GM19239 (cell line): ENCODE results near the gene NTRK2.

Source experiments
- DNase-seq: peaks from one replicate; pipeline ENCODE4 v3.0.0; 2011; ENCODE audit warnings: low spot score; ENCODE audit not compliant: insufficient read length
- FAIRE-seq: peaks from 2 replicates; lab custom pipeline; 2011; peaks lifted over from hg19 to GRCh38; lab: Jason Lieb, UNC

Gene NTRK2

DNA sequence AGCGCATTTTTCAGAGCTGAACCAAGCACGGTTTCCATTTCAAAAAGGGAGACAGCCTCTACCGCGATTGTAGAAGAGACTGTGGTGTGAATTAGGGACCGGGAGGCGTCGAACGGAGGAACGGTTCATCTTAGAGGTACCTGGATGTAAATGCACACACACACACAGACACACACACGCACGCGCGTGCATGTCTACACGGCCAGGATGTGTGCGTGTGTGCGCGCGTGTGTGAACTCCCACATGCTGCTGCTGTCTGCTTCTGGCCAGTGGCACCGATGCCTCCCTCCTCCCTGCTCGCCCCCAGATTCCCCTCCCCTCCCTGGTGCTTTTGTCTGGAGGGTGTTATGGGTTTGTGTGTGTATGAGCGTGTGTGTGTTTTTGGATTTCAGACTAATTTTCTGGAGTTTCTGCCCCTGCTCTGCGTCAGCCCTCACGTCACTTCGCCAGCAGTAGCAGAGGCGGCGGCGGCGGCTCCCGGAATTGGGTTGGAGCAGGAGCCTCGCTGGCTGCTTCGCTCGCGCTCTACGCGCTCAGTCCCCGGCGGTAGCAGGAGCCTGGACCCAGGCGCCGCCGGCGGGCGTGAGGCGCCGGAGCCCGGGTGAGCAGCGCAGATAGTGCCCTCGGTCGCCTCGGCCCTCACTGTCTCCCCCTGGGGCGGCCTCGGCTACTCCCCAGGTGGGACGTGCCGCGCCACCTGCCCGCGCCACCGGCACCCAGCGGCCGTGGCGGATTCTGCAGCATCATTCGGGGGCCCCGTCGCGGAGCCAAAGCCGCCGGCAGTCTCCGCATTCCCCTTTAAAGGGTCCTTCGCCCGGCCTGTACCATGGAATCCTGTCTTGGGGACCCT is at the start of gene NTRK2:
TSS of gene NTRK2 (plus strand) at position 442 of the 850 bp plus-strand sequence. CDS start 1,020 bp downstream, outside the sequence.
- FAIRE-seq (no peak), DNase-seq (peak; percentile 16)

- DNase-seq, result no peak
- FAIRE-seq, result no peak
Observed at GRCh38 chr9:84620338-84620737, 49.2 kb upstream of the NTRK2 start.

DNA sequence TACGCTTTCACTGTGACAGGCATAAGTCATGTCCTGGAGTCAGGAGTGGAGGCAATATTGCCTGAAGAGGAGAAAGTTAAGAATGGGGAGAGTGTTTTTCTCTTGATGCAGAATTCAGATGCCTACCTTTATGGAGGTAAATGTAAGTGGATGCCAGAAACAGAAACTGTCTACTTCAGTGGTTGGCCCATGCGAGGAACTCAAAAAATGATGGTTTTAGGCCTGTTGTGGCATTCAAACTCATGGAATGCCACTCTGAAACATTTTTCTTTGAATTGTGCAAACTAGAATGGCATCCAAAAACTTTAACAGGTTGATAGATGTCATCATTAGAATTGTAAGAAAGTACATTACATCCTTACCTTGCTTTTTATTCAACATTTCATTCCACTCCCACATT is 47.7 kb upstream of the NTRK2 start:
- DNase-seq (no peak), FAIRE-seq (no peak)

GRCh38 chr9:84622981-84623380 is 46.5 kb upstream of the NTRK2 start:
- FAIRE-seq (no peak), DNase-seq (no peak)

GRCh38 chr9:84636436-84636835 is 33.1 kb upstream of the NTRK2 start:
- no peak for DNase-seq
- no peak for FAIRE-seq

GRCh38 chr9:84642553-84643141 is 26.9 kb upstream of the NTRK2 start:
- FAIRE-seq, result no peak
- no peak for DNase-seq

GRCh38 chr9:84647699-84648098 is 21.8 kb upstream of the NTRK2 start:
- FAIRE-seq (no peak), DNase-seq (no peak)

DNA sequence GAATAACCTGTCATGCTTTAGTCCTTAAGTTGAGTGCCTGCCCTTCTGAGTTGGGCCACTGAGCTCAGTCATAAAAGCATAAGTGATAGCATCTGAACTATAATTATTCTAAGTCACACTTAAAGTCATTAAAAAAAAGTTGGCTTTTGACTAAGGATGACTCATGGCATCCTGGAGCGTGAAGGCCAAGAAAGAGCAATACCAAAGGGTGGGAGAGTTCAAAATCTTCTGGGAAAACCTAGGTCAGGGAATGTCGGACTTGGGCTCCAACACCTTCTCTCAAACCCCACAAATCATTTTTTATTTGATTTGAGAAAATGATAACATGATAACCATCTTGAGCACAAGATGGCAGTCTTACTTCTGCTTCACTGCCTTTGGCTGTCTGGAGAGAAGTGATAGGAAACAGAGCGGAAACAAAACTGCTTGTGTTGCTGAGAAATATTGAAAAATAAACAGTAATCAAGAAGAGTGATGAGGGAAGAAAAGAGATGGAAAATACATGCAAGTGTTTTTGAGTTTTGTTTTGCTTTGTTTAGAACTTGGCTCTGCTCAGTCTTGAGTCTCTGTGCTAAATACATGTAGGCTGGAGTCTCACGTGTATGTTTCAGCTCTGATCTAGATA is 16.9 kb upstream of the NTRK2 start:
- FAIRE-seq, result no peak
- DNase-seq, result no peak

GRCh38 chr9:84655447-84655846 is 14.1 kb upstream of the NTRK2 start:
- FAIRE-seq (no peak), DNase-seq (no peak)

- FAIRE-seq (no peak), DNase-seq (no peak)
Observed at GRCh38 chr9:84659313-84659712, 10.2 kb upstream of the NTRK2 start.

- DNase-seq, result no peak
- FAIRE-seq, result no peak
Observed at GRCh38 chr9:84659773-84660172, 9.8 kb upstream of the NTRK2 start.

DNA sequence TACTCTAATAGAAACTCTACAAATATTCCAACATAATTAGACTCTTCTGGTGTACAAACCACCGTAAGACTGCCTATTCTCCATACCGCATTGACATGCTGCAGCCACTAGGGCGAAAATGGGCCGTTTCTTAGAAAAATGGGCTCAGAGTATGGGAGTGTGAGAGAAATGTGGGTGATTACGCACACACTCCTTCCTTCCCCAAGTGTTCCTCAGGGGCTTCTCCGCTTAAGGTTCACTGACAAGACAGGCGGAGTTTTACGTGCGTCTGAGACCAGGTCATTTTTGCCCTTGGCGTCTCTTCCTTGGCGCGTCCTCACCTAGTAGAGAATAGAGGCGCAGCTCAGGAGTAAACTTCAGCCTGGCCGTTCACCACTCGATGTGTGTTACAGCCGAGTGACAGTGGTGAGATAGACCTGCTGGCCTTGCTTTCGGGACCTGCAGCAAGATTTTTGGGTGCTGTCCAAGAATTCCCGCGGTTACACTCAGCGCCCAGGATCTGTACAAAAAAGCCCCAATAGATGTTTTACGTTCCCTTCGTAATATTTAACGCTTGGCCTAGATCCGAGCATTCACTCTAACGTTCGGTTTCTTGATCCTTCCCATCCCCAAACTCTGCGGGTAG is 1.8 kb upstream of the NTRK2 start:
- peak; percentile 74 for FAIRE-seq
- peak; percentile 28 for DNase-seq

GRCh38 chr9:84668196-84669012 is 1.1 kb upstream of the NTRK2 start:
- no peak for FAIRE-seq

DNA sequence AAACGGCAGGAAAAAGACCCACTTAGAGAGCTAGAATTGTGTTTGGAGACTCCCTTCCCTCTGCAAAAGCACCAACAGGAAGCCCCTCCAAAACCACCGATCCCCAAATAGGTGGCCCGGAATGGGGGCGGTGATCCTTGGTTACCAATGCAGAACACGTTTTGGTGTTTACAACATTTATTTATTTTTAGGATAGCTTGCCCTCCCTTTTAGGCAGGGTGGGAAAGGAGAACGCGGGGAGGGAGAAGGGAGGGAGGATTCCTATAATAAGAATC is 579 bp upstream of the NTRK2 start:
- FAIRE-seq, result no peak

More at GRCh38 chr9:84668196-84669012, 1.1 kb upstream of the NTRK2 start:
- DNase-seq, result peak; percentile 56

DNA sequence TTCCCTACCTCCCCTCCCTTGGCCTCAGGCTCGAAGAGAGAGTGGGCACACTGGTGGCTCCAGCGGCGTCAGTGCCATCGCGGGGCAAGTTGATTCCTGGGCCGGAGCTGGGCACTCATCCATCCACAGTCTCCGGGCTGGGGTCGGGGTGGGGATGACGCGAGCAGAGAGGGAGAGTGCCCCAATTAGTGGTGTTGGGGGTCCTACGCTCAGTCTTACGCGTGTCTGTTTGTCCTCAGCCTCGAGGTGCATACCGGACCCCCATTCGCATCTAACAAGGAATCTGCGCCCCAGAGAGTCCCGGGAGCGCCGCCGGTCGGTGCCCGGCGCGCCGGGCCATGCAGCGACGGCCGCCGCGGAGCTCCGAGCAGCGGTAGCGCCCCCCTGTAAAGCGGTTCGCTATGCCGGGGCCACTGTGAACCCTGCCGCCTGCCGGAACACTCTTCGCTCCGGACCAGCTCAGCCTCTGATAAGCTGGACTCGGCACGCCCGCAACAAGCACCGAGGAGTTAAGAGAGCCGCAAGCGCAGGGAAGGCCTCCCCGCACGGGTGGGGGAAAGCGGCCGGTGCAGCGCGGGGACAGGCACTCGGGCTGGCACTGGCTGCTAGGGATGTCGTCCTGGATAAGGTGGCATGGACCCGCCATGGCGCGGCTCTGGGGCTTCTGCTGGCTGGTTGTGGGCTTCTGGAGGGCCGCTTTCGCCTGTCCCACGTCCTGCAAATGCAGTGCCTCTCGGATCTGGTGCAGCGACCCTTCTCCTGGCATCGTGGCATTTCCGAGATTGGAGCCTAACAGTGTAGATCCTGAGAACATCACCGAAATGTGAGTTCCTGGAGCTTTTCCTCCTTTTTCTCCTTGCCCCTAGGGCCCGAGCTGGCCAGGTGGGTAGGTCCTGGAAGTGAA is 861 bp downstream of the NTRK2 start:
- no peak for DNase-seq
- no peak for FAIRE-seq

More for the DNA sequence above, 579 bp upstream of the NTRK2 start:
- no peak for DNase-seq

DNA sequence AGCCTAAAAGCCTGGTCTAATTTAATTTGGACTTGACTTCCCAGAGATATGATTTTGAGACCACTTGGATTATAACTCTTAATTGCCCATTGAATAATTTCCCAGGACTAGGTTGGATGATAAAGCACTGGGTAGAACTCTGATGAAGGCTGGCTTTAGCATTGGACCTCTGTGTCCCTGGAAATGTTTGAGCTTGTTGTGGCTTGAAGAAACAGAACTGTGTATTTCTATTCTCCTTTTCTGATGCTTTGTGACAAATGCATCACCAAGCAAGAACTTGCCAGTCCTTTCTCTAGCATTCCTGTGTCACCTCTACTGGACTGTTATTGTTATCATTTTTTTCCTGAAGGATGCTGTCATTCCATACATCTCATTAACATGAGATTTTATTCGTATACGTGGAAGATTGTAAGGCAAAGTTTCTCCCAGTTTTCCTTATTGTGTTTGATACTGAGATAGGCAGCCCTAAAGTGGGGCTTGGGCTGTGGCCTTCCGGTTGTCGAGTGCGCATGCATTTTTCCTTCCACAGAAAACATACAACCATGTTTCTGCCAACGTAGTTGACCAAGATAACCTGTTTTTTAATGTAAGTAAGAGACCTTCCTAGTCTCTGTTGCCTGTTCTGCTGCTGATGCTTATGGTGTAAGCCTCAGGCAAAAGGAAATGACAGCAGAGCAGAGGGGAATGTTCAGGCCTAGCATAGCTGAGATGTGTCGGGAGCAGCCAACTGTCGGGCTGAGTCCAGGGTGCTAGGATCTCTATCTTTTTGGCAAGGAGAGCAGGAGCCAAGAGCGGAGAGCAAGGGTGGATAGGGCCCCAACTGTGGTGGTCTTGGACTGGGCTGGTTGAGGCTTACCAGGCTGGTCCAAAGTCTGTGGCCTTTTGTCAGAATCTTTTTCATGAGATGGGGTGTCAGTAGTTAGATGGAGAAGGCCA is 2.3 kb downstream of the NTRK2 start:
- FAIRE-seq, result no peak
- no peak for DNase-seq

GRCh38 chr9:84673806-84674205 is 4.3 kb downstream of the NTRK2 start:
- FAIRE-seq (no peak), DNase-seq (no peak)

DNA sequence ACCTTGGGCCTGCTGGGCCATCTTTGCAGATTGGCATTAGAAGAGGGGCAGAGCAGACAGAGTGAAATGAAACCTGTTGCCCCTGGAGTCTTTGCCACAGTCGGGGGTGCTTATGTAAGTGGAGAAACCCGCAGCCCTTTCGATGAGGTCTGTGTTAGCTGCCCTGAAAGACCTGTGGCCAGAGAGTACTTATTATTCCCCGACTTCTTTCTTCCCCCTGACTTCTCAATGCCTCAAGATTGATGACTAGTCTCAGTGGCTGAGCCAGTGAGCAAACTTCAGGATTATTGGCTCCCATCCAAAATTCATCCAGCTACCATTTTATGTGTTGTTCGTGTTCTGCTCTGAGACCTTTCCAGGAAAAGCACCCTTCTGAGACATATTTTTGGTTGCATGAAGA is 7.6 kb downstream of the NTRK2 start:
- FAIRE-seq, result no peak

More for the DNA sequence above, 7.6 kb downstream of the NTRK2 start:
- no peak for DNase-seq
